ELF-1 (cell line): ENCODE data around the gene YIF1B.

Experiments used
- DNase-seq: peaks from one replicate; pipeline ENCODE4 v3.0.0-alpha.2; 2016; ENCODE audit warnings: low read depth, low spot score

YIF1B gene

GRCh38 chr19:38277549-38277948 lies 38.2 kb downstream of the YIF1B start:
- DNase-seq, result peak; percentile 27

DNA sequence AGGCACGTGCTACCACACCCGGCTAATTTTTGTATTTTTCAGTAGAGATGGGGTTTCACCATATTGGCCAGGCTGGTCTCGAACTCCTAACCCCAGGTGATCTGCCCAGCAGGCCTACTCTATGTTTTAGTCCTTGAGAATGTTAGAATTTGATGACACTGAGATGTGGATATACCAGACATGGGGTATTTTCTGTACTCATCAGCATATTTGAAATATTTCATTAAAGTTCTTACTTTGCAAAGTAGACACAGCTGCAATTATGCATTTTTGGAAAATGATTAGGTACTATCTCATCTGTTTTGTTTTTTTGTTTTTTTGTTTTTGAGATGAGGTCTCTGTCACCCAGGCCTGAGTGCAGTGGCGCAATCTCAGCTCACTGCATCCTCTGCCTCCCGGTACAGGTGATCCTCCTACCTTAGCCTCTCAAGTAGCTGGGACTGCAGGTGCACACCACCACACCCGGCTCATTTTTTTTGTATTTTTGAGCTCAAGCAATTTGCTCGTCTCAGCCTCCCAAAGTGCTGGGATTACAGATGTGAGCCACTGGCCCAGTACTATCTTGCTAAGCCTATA lies 38.7 kb downstream of the YIF1B start:
- DNase-seq, result no peak

- DNase-seq, result no peak
Measured at GRCh38 chr19:38274739-38275138, 41.0 kb downstream of the YIF1B start.

DNA sequence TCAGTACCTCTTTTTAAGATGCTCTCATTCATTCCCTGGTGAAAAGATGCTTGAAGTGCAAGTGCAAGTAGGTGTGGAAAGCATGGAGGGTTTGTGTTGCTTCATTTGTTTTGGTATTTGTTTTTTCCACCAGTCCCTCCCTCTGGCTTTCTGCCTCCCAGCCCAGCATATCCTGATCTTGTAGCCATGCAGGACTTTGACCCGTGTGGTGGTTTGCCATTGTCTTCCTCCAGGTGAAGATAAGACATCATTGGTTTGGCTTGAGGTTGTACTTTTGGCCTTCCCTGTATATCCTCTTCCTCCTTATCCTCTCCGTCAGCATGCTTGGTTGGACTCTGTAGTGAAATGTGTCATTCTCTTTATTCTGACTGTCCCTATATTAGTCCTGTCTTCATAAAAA lies 42.2 kb downstream of the YIF1B start:
- DNase-seq, result no peak

- peak; percentile 58 for DNase-seq
Measured at GRCh38 chr19:38270587-38271167, 45.1 kb downstream of the YIF1B start.

DNA sequence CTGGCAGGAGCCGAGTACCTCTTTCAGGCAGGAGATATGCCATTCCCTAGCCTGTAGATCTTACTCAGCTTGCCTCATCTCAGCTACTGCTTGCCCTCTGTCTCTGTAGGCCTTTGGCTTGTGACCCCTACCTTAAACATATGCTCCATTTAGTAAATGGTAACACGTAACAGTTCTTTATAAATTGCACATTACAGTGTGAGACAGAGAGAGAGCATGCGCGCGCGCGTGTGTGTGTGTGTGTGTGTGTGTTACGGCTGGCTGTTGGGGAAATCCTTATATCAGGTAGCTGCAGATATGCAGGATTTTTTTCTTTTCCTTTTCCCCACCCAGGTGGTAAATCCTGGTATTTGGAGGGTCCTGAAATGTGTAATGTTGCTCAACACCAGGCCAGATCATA lies 47.2 kb downstream of the YIF1B start:
- DNase-seq, result no peak

DNA sequence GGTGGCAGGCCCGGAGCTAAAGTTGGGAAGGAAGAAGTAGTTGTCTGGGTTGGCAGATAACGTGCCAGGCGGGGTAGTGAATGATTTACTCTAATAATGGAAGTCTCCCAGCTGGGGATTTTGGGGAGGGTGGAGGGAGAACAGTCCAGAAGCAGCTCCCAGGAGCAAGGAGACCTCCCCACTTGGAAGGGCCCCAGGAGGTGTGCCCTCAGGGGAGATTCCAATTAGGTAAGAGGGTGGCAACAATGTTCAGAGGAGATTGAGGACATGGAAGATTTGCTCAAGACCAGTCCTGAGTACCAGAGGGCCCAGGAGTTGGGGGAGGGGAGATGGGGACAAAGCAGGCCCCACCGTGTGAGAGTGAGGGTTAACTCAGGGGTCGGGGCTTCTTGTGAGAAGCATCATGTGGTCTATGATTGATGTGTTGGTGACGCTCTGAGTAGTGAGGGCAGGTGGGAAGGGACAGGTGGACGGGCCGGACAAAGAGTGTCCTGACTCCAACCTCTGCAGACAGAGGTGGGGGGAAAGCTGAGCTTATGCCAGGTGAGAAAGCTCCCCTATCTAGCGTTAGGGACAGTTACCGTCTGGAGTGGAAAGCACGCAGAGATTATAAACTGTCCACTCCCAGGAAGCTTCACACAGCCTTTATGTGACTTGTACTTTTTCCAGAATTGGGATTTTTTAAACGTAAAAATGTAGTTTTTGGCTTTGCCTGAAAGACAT lies 47.8 kb downstream of the YIF1B start:
- DNase-seq, result peak; percentile 55

GRCh38 chr19:38266981-38267597 lies 48.7 kb downstream of the YIF1B start:
- DNase-seq, result peak; percentile 44

DNA sequence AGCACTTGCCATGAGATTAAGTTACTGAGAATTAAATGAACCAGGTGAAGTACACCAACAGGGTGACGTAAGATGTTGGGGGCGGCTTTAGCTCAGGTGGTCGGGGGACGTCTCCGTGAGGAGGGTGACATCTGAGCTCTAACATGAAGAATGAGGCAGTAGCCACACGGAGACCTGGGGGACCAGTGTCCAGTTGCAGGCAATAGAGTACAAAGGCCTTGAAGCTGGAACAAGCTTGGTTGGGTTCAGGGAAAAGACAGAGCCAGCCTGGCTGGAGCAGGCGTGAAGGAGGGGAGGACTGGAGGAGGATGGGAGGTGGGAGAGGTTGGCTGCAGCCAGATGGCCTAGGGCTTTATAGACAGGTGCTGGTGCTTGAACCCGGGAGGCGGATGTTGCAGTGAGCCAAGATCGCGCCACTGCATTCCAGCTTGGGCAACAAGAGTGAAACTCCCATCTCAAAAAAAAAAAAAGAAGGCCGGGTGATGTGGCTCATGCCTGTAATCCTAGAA lies 49.8 kb downstream of the YIF1B start:
- DNase-seq, result peak; percentile 64

GRCh38 chr19:38265213-38265861 lies 50.4 kb downstream of the YIF1B start:
- peak; percentile 26 for DNase-seq

GRCh38 chr19:38264486-38265212 lies 51.1 kb downstream of the YIF1B start, which contains the start of gene SPINT2:
Gene SPINT2, plus strand, starts transcription at chr19:38264573. Its CDS starts 320 bp downstream, at chr19:38264893.
- DNase-seq, result peak; percentile 90

DNA sequence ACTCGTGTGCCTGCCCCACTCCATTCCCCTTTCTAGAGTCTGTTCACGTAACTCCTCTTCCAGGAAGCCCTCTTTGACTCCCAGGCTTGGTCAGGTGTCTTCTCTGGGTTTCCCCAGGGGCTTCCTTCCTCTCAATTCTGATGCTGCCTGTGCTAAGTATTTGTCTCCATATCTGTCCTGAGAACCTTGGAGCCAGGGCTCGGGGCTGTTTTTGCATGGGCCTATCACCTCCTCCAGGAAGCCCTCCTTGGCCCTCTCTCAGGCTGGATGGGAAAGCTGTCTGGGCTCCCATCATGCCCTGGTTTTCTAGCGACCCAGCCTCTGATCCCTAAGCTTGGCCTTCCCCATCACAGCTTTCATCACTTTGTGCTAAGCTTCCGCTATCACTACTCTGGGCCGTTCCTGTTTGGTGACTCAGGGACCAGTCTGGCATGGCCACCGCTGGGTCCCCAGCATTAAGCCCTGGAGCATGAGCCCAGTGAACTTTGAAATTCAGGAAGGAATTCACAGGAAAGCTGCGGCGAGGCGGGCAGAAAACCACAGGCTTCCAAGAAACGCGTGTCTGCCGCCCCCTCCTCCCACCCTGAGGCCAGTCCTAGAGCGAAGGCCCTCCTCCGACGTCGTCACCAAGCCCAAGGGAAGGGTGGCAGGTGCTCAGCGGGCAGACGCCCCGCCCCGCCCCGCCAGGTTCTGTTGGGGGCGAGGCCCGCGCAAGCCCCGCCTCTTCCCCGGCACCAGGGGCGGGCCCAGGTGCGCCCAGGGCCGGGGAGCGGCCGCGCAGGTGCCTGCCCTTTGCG lies 51.9 kb downstream of the YIF1B start:
- peak; percentile 95 for DNase-seq

GRCh38 chr19:38262585-38263268 lies 53.0 kb downstream of the YIF1B start:
- DNase-seq, result no peak

DNA sequence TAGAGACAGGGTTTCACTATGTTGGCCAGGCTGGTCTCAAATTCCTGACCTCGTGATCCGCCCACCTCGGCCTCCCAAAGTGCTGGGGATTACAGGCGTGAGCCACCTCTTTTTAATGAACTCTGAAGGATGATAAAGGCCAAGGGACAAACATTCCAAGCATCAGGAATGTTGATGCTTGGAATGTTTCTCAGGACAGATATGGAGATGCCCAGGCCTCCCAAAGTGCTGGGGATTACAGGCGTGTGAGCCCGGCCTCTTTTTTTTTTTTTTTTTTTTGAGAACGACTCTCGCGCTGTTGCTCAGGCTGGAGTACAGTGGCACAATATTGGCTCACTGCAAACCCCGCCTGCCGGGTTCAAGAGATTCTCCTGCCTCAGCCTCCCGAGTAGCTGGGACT lies 53.8 kb downstream of the YIF1B start:
- DNase-seq, result peak; percentile 67

DNA sequence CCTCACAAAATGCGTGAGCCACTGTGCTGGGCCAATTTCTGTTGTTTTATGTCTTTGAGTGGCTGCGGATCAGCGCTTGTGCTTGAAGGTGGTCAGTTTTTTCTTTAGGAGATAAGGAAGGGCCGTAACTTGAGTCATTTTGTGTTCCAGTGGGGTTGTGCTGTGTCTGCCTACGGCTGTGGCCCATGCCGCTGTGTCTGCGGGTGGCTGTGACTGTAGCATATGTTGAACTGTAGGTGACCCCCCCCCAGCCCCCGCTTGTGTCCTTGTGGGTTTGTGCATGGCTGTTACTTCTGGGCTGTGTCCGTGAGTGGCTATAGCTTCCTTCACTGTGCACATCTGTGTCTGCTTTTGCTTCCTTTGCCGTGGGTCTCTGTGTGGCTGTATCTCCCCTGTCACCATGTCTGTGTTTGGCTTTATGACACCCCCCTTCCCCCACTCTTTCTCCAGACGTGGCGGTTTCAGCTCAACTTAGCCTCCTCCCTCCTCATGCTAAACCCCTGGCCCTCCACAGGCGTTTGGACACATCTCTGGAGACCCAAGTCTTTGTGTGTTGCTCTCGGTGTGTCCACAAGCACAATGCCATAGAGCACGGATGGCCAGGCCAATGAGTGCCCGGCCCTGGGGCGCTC lies 60.2 kb downstream of the YIF1B start:
- peak; percentile 37 for DNase-seq

GRCh38 chr19:38253788-38254187 lies 62.0 kb downstream of the YIF1B start:
- DNase-seq, result no peak
